Activated CD4-positive, CD25-positive, alpha-beta regulatory T cell (primary cell): Measurements from ENCODE around the gene SIK1.
"Not testable (repeated sequence)": the region's sequence is repeated elsewhere in the genome, so short reads cannot be mapped to it uniquely, and the experiment has no call there.

Experiments used
- DNase-seq, 4 experiments: peaks; one replicate each; lab custom pipeline; 2025; lab: John Stamatoyannopoulos, UW

Gene SIK1

DNA sequence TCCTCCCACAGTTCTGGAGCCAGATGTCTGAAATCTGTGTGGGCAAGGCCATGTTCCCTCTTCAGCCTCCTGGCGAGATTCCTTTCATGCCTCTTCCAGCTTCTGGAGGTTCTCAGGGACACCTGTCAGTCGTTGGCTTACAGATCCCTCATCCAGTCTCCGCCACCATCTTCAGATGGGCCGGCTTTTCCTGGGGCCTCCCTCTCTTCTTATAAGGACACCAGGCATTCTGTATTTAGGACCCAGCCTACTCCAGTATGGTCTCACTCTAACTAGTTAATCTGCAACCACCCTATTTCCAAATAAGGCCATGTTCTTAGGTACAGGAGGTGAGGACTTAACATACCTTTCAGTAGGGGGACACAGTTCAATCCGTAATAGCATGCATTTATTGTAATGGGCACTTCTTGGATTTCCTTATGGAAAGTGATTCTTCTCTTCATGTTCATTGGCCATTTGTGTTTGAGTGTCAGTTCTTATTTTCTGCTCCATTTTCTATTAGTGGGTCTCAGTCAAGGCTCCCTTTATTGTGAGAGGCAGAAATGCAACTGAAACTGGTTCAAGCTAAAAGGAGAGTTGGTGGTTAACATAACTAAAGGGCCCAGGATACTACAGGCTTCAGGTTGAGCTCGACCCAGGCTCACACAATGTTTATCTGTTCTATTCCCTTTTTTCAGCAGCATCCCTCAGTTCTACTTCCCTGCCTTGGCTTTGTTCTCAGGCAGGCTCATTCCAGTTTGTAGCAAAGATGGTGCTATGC lies 12.6 kb upstream of the SIK1 start:
- DNase-seq, result not testable (repeated sequence)

DNA sequence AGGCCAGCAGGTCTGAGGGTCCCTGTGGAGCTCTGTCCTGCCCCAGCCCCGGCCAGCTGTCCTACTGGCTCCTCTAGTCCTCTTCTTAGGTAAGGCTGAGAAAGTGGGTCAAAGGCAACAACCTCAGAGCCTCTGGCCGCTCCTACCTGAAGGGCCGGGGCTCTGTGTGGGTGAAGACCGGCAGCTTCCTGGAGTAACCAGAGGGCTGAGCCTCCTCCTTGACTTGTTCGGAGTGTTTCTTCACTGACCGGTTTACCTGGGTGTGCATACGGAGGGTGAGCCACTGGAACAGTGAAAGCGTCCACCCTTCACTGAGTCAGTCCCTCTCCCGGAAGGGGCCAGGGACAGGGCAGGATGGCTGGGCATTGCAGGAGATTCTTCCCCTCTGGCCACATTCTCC lies 9.3 kb upstream of the SIK1 start:
- not testable (repeated sequence) for DNase-seq

DNA sequence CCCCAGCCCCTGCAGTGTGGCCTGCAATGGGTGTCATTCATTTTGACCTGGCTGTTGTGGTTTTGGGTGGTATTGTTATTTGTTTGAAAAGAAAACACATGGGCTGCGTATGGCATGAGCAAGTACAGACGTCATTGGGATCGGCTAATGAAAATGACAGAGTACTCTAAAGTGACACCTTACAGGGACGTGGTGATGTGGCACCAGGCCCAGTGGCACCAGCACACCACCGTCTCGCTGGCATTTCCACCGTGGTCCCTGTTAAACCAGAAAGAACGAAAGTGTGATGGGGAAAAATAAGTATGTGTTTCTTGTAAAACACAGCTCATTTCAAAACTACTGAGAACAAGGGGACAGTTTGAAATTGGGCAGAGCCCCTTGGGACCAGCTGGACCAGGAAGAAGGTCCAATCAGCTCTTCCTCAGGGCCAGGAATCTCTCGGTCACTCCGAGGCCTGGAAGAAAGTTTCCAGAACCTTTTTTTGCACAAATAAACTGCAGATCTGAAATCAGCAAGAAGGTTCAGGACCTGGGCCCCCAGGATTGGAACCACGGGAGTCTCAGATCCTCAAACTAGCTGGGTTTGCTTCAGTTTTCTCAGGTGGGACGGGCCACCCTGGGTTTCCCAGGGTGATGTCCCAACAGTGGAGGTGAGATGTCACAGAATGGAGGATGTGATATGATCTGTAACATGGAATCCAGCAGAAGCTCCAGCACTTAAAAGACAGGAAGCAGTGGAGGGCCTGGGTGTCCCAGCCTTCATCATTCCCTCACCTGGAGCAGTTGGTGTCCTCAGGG lies 6.6 kb upstream of the SIK1 start:
- not testable (repeated sequence) for DNase-seq

DNA sequence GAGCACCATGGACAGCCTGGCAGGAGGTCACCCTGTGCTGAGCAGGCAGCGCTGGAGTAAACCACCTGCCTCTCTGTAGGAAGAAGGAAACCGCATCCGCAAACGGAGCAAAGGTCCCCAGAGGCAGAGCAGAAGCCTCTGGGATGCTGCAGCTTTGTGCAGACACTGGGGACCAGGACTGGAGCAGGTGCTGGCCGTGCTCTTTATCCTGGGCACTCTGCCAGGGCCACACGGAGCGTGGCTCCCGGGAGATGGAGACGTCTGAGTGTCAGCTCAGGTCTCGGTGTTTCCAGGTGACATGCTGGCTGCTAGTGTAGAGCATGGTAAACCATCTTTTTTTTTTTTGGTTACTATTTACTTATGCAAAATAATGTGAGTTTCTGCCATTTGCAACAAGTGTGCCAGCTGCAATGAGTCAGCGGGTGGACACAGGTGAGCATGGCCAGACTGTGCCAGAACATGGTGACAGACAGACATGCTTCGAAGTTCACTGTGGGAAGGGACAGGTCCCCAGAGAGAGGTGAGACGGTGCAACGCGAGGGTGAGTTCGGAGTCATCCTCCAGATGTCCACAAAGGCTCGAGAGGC lies 4.0 kb upstream of the SIK1 start:
- not testable (repeated sequence) for DNase-seq

DNA sequence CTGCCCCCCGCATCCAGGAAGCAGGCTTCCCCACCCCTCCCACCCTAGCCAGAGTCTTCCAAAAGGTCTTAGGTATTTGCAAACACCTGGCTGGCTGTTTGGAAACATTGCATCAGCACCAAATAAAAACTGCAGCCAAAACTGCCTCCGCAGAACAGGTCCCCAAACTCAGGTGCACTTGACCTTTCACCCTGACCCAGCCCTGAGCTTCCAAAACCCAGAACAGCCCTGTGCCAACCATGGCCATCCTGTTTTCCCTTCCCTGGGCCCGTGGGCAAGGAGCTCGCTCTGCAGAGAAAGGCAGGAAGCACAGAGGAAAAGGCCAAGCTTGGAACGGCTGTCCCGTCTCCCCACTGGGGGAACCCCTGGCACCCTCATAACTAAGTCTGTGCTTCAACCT lies 2.0 kb upstream of the SIK1 start:
- DNase-seq, result not testable (repeated sequence)

DNA sequence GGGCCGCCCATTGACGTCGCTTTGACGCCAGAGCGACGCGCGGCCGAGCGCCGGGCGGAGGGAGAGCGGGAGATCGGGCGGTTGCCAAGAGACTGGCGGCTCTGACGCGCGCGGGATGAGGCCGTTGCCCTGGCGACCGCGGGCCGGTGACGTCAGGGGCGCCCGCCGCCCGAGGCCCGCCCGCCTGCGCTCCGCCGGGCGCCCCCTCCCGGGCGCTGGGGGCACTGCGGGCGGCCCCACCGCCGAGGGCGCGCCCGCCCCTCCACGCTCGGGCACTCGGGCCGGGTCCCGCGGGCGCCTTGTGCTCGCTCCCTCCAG lies 270 bp upstream of the SIK1 start:
- DNase-seq, result not testable (repeated sequence)

DNA sequence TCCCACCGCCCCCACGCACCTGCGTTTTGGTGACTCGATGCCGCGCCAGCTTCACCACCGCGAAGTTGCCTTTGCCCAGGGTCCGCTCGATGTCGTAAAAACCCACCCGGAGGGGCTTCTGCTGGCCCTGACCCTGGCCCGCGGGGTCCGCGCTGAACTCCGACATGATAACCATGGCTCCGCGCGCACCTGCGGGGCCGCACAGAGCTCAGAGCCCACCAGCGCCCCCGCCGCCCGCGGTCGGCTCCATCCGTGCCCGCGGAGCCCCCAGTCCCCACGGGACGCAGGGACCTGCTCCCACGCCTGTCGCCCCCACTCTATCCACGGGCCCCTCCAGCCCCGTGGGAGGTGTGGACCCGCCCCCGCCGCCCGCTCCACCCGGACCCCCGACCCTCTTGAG lies 927 bp downstream of the SIK1 start:
- DNase-seq, result not testable (repeated sequence)

DNA sequence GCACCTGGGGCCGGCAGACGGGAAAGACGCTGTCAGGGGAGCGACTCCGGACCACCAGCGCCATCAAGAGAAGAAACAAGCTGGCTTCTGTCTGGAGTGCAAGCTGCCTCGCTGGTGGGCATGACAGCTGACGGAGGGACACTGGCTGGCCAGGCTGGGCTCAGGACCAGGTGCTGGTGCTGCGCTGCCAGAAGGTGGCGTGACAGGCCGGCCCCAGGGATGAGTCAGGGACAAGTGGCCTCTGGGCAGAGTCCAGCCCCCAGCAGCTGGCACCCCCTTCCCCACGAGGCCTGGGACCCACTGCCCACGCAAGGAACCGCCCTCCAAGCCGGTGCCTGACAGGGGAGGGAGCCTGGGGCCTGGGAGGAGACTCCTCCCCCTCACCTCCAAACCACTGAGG lies 7.5 kb downstream of the SIK1 start:
- not testable (repeated sequence) for DNase-seq

DNA sequence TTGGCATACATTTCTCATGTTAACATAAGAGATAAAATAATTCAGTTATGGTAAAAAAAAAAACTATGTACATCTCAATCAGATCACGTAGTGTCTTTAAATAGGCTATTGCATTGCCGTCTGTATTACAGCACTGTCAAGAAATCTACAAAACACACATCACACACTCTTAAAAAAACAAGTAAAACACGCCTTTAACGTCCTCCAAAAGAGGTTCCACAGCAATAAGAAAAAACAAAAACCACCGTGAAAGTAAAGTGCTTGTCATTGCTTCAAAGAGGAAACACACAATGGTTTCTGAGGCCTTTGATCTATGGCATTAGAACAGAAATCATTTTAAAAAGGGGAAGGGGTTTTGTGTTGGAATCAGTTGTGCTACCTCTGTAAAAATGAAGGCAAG lies 12.4 kb downstream of the SIK1 start:
- DNase-seq, result not testable (repeated sequence)

DNA sequence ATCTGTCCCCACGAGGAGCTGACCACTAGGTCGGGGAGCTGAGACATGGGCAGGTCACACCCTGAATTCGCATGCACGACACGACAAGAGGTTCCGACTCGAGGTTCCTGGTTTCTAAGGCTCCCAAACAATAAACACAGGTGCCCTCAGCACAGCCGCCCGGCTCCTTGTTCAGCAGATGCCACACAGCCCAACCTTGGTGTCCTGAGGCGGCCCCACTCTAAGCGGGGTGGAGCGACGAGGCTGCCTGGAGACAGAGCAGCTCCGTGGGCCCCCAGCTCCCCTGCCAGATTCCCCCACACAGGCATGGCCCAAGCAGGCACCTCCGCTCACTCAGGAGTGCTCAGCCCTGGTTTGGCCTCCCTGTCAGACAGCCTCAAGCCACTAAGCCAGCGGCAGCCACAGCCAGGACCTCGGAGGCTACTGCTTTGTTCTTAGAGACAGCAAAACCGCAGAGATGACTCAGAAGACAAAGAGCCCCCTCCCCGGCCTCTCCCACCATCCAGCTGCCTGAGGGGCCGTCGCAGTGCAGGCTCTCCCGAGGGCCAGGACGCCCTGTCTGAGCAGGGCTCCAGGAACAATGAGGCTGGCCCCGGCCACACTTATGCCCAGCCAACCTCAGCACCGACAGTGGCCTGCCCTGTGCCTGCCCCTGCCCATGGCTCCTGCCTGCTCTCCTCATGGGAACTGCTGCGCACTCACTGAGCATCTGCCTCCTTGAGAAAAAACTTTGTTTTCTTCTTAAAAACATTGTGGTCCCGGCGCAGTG lies 14.7 kb downstream of the SIK1 start:
- not testable (repeated sequence) for DNase-seq

DNA sequence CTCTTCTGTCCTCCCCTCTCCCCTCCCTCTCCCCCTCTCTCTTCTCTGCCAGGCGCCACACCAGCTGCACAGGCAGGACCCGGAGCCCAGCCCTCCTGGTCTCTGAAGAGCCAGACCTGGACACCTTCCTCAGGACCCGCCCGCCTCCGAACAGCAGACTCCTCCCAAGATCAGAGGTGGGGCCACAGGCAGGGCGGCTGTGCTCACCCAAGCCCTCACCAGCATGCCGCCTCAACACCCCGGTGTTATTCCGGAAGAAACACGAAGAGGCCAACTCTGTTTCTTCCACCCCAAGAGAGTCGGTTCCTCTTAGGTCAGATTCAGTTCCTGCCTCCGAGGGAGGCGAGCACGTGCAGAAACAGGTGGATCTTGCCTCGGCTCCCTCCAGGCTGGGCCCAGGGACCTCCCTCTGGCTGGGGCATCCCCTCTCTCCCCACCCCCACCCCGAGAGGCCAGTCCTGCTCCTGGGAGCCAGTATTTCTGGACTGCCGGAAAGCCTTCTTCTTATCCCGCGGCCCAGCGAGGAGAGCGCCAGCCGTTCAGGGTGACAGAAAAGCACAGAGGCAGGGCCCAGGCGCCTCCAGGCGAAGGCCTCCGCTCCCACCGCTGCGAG lies 16.4 kb downstream of the SIK1 start:
- DNase-seq, result not testable (repeated sequence)

DNA sequence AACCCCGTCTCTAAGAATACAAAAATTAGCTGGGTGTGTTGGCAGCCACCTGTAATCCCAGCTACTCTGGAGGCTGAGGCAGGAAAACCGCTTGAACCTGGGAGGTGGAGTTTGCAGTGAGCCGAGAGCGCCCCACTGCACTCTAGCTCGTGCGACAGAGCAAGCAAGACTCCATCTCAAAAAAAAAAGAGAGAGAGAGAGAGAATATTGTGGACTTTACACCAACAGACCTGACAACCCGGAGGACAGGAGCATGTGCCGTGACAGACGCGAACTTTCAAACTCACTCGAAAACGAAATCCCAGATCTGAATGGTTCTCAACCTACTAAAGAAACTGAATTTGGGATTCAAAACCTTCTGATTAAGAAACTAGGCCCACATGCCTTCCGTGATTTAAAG lies 19.8 kb downstream of the SIK1 start:
- DNase-seq, result not testable (repeated sequence)

DNA sequence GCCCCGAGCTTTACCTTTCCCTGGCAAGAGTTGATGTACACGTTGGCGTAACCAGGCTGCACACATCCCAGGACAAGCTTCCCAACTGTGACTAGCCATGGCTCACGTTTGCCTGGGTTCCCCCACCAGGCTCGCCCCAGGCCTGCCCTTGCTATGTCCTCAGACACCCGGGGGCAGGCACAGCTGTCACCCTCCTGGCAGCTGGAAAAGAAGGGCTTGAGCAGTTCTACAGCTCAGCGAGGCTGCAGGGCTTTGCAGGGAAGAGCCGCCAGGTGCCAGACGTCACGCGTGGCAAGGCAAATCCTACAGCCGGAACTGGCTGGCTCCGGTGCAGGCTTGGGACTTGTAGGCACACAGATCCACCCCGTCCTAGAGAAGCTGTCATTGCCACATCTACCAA lies 22.5 kb downstream of the SIK1 start:
- DNase-seq, result not testable (repeated sequence)

DNA sequence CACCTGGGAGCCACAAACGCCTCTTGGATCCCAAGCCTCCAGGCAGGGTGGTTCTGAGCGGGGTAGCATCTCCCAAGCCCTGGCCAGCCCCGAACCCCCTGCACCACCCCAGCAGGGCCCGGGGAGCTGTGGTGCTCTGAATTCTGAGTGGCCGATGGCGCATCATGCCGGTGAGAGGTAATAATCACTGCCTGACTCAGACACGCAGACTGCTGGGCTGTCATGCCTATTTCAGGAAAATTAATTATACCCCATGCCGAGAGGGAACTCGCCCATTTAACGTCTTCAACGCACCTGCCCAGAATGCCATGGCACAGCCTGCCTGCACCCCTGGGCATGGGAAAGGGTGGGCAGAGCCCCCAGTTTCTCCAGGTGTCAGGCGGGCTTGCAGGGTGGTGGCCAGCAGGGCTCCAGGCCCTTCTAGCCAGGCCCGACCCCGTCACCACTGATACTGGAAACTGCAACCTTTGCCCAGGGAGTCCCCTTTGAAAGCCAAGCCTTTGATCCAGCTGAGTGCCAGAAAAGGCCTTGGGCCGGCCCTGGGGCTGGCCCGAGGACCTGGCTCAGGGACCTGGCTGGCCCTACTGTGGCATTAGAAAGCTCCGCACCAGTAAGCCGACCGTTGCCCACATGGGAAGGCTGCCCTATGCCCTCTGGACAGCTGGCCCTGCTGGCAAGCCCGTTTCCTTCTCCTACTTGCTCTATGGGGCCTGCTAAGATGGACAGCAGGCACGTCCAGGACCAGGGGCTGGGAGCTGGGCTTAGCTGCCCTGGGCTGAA lies 23.1 kb downstream of the SIK1 start:
- not testable (repeated sequence) for DNase-seq

DNA sequence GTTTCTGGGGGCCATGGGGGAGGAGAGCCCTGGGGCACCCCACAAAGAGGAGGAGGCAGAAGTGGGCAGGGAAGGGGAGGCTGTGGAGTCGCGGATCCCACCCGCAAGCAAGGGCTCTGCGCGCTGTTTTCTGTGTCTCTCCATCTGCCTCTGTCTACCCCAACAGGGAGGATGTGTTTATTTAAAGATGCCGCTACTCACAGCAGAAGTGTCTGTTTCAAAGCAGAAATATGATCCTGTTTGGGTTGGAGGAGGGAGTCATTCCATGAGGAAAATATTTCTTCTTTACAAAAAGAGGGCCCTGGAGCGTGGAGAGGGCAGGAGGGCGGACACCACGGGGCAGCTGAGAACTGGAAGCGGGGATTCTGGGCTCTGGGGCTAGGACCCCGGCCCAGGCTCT lies 25.8 kb downstream of the SIK1 start:
- DNase-seq, result not testable (repeated sequence)

DNA sequence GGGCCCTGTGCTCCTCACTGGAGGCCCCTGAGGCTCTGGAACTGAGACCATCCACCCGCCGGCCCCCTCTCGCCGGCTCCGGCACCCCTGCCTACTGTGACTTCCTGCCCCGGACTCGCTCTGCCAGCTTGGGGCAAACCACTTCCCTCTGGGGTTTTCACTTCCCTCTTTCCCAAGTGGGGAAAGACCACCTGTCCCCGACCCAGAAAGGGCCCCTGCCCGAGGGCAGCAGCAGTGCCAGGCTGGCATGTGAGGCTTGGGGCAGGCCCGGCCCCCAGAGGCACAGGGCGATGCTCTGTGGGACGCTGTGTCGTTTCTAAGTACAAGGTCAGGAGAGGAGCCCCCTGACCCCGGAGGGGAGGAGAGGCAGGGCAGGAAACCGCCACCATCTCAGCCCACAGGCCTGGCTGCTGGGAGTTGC lies 27.3 kb downstream of the SIK1 start:
- DNase-seq, result not testable (repeated sequence)

DNA sequence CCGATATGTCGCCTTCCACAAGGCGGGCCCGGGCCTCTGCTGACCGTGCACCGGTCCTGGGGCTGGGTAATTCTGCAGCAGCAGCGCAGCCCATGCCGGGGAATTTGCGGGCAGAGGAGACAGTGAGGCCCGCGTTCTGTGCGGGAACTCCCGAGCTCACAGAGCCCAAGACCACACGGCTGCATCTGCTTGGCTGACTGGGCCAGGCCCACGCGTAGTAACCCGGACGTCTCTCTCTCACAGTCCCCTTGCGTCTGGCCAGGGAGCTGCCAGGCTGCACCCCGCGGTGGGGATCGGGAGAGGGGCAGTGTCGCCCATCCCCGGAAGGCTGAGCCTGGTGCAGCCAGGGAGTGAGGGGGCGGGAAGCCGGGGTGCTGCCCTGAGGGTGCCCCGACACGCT lies 27.8 kb downstream of the SIK1 start:
- DNase-seq, result not testable (repeated sequence)

DNA sequence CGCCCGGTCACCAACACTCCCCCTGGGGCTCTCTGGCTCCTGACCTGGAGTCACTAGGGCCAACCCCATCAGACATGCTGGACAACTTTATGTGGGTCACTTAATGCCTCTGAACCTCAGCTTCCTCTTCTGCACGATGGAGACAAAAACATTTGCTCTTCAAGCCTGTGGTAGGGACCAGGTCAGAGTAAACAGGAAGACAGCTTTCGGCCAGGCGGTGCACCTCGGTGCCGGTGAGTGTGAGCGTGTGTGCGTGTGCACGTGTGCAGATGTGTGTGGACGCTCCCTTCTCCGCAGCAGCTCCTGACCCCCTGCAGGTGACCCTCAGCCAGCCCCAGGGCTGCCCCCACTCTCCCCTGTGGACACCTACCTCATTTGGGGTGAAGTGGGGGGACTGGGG lies 28.4 kb downstream of the SIK1 start:
- DNase-seq, result not testable (repeated sequence)

DNA sequence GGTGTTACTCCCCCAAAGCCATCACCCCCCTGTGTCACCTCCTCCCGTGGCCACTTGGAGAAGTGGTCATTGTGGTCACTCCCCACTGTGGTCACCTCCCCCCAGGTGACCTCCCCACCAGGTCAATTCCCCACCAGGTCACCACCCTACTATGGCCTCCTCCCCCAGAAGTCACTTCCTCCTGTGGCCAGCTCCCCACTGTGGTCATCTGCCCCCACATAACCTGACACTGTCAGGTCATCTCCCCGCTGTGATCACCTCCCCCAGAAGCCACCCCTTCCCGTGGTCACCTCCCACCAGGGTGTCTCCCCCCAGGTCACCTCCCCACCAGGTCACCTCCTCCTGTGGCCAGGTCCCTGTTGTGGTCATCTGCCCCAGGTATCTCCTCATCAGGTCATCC lies 28.9 kb downstream of the SIK1 start:
- DNase-seq, result not testable (repeated sequence)

DNA sequence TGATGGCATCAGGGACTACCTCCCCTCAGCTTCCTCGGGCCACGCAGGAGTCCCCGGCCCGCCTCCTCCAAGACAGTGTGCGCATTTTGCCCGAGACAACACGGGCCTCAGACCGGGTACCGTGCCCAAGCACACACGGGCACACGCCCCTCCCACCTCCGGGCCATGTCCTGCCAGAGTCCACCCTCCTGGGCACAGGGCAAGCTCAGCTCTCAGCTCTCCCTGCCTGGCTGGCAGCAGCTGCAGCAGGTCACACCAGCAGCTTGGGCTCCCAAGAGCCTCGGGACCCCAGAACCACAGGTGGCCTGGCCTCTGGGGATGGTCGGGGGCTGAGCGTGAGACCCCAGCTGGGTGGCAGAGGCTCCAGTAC lies 29.5 kb downstream of the SIK1 start:
- not testable (repeated sequence) for DNase-seq
